NB4 (cell line): ENCODE measurements around the gene ALDH9A1.

Source experiments
- CTCF ChIP-seq: IDR thresholded peaks from one replicate; pipeline ENCODE4 v1.5.1; 2012; ENCODE audit warnings: low read depth, low read length
- MAX ChIP-seq: IDR thresholded peaks from 2 replicates; pipeline ENCODE4 v1.6.1; 2011; ENCODE audit warnings: low read depth, low read length
- POLR2A ChIP-seq: IDR thresholded peaks from 2 replicates; pipeline ENCODE4 v1.6.1; 2011; ENCODE audit warnings: mild to moderate bottlenecking; ENCODE audit not compliant: insufficient read length; ENCODE audit errors: extremely low read depth

- TF ChIP-seq CTCF (no peak), POLR2A (no peak), MAX (no peak)
Observed at GRCh38 chr1:165726169-165726568, 27.8 kb upstream of the ALDH9A1 start.
